HG03095 (cell line): ENCODE measurements around the gene RAB31.

Experiments
- ATAC-seq: cut with Tn5 transposase; IDR thresholded peaks from one replicate; pipeline ENCODE4 v1.9.1; 2021; ENCODE audit warnings: moderate library complexity; ENCODE audit not compliant: unreplicated experiment

RAB31 gene

DNA sequence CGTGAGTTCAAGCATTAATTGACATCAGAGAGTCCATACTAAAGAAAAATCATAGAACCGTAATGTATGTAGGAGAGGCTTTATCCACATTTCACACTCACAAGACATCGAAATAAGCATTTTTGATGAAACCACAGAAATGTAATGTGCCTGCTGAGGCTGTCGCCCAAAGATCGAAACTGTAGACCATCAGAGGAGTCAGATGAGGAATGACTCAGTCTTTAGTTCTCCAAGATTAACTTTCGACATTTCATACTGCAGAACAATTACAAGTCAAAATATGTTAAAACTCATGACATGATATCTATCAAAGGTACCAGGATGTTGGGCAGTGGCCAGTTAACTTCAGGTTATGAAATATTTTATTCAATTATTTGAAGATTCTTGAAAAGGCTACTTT lies 79.6 kb downstream of the RAB31 start:
- no peak for ATAC-seq

- no peak for ATAC-seq
These were observed 80.0 kb downstream of the RAB31 start for GRCh38 chr18:9788140-9788539.

DNA sequence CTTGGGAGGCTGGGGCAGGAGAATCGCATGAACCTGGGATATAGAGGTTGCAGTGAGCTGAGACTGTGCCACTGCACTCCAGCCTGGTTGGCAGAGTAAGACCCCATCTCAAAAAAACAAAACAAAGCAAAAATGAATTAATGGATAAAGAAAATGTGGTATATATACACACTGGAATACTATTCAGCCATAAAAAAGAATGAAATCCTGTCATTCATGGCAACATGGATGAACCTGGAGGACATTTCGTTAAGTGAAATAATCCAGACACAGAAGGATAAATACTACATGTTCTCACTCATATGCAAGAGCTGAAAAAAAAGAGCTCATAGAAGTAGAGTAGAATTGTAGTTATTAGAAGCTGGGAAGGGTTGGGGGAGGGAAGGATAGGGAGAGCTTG lies 80.8 kb downstream of the RAB31 start:
- ATAC-seq: no peak

GRCh38 chr18:9790261-9790660 lies 82.2 kb downstream of the RAB31 start:
- no peak for ATAC-seq

- ATAC-seq: no peak
These were observed 83.9 kb downstream of the RAB31 start for GRCh38 chr18:9791991-9792390.

DNA sequence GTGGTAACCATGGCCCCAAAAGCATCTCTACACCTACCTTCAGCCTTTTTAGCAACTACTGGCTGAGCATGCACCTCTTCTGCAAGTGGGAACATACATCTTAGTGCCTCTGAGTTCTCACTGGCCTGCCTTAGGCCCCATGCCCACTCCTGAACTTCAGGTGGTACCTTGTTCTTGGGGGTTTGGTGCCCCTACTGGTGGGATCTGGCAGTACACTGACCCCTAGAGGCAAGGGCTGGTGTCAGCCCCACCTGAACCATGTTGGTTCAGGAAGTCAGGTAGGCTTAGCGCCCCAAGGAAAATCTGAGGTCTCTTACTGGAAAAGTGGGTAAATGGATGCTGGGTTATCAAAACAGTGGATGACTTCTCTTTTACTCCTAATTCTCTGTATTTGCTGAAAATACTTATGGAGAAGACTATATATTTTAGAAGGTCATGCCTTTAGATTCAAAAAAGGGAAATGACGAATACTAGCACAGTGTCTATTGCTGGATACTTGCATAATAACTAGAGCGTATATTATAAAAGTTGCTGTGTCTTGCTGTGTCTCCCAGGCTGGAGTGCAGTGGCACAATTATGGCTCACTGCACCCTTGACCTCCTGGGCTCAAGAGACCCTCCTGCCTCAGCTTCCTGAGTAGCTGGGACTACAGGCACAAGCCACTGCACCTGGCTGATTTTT lies 84.6 kb downstream of the RAB31 start:
- no peak for ATAC-seq

GRCh38 chr18:9796011-9796410 lies 87.9 kb downstream of the RAB31 start:
- no peak for ATAC-seq

GRCh38 chr18:9796935-9797549 lies 88.9 kb downstream of the RAB31 start:
- no peak for ATAC-seq

DNA sequence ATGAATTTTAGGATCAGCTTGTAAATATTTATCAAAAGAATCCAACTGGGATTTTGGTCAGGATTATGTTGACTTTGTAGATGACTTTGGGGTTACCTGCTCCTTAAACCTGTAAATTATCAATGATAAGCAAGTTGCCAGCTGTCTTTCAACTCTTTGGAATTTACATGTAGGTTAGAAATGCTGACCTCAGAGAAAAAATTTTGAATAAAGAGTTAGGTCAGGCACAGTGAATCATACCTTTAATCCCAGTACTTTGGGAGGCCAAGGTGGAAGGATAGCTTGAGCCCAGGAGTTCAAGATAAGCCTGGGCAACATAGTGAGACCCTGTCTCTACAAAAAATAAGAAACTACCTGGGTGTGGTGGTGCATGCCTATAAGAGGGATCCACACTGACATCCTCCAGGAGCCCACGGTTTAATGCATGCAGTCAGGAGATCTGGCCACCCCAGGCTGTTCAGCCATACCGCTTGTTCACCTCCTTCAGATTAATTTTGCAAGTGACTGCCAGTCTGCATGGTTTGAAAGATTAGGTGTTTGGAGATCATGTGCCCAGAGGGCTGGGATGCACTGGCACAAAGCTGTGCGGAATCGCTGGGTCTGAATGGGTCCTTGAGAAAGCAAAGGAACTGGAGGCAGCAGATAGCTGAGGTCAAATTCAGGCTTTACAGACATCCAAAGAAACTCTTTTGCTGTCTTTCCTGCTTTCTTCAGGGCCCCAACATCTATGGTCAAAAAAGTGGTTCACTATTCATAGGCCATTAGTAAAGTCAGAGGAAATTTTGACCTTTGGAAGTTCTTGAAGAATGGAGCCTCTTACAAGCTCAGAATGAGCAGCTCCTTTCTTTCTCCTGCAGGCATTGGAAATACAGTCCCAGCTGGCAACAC lies 94.3 kb downstream of the RAB31 start:
- no peak for ATAC-seq

GRCh38 chr18:9803063-9803697 lies 95.1 kb downstream of the RAB31 start:
- no peak for ATAC-seq

DNA sequence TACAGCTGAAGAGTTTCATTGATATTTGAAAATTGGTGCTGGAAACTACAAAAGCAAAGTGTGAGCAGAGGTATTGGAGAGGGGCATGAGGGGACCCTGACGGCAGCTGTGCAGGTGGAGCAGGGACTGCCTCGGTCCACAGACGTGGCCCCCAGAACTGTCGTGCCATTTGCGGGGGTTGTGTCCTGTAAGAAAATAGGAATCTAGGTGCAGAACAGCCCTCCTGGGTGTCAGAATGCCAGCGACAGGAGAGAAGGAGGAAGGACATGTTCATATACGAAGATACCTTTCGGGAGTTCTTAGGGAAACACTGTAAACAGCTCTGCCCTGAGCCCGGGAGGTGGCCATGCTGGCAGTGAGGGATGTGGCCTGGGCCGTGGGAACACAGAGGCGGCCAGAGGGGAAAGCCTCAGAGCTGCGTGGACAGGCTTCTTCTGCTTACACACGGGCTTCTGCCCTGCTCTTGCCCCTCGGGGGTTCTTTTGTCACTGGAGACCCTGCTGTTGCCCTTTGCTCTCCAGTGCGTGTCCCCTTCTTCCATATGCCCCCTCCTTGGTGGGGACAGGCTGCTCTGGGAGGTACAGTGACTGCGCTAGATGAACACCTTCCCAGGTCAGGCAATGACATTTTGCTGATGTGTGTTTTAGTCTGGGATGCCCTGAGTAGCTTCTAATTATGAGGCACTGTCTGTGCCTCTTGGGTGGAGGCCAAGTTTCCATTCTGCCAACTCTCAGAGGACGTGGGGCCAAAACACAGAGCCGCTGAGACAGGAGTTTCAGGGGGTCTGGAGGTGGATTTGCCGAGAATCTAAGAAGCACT lies 95.8 kb downstream of the RAB31 start:
- ATAC-seq: no peak

DNA sequence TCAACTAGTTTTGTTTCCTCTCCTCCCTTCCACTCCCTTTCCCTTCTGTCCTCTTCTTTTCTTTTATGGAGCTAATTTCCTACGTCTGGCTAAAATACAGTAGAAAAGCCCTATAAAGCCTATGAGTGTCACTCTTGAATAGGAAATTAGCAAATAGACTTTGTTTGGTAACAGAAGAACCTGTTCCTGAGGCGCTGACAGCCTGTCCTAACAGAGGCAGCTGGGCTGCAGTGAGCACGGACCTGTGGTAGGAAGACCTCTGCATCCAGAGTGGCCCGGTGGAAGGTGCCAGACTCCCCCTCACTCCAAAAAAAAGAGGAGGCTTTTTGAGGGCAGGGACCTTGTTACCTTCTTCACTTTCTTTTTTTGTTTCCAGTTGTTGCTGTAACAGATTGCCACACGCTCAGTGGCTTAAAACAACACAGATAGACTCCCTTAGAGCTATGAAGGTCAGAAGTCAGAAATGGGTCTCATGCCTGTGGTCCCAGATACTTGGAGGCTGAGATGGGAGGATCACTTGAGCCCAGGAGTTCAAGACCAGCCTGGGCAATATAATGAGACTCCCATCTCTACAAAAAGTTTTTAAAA lies 96.5 kb downstream of the RAB31 start:
- ATAC-seq: no peak

DNA sequence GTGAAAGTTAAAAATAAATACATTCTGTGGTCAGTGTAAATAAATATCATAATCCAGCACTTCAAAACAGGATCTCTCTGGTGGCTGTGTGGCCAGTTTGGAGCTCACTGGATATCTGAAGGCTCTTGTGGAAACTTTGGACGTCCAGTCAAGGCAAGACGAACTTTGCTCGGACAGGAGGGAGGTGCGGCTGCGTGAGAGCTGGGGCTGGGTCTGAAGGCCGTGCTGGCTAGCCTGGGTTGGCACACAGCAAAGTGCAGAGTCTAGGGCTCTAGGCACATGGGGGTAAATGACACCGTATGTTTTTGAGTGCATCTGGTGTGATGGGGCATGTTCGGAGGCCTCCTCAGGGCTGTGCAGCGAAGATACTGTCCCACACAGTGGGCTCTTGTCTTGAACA lies 98.8 kb downstream of the RAB31 start:
- no peak for ATAC-seq

GRCh38 chr18:9808295-9809241 lies 100.5 kb downstream of the RAB31 start:
- no peak for ATAC-seq

GRCh38 chr18:9809697-9810096 lies 101.6 kb downstream of the RAB31 start:
- ATAC-seq: no peak

DNA sequence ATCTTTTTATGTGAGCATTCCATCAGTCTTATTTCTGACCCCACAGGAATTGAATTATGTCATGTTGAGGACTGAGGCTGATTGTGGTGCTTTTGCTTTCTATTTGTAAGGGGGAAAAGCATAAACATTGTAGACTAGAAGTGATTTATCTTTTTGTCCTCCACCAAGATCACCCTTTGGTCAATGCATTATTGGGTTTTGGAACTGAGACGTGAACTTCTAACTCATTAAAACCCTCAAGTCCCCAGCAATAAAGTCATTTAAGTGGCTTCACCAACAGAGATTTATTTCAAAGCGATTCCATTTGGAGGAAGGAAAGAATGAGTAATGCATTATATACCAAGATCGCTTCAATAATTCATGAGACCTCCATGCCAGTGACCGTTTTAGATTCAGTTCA lies 102.2 kb downstream of the RAB31 start:
- no peak for ATAC-seq

- no peak for ATAC-seq
These were observed 103.0 kb downstream of the RAB31 start for GRCh38 chr18:9810994-9811705.

GRCh38 chr18:9811978-9812377 lies 103.9 kb downstream of the RAB31 start:
- ATAC-seq: no peak

- ATAC-seq: no peak
These were observed 106.3 kb downstream of the RAB31 start for GRCh38 chr18:9814431-9814830.
